Sigmoid colon (tissue), 7 donors: ENCODE measurements around the gene ACTRT3. TPM values are rescaled to one million over a fixed set of nuclear protein-coding genes. Genes with fewer than 3 reads are reported as not detected.
A peak's percentile ranks its signal among the peaks of the same experiment; 100 is the strongest.

Experiments
- DNase-seq: peaks from one replicate; pipeline ENCODE4 v3.0.0-alpha.2; 2019
- H3K27ac ChIP-seq, 4 donors: fragments of 200-600 bp; sonication (generic); one replicate each; pipeline ENCODE4 v1.5.1; 2016 to 2019; ENCODE audit warnings: mild to moderate bottlenecking in 1 of 4
- H3K27me3 ChIP-seq, 3 donors: fragments of 200-600 bp; sonication (generic); one replicate each; pipeline ENCODE4 v1.5.1; 2019; ENCODE audit warnings: mild to moderate bottlenecking in 1 of 3
- H3K36me3 ChIP-seq, 4 donors: fragments of 200-600 bp; sonication (generic); one replicate each; pipeline ENCODE4 v1.5.1; 2016 to 2019
- H3K4me1 ChIP-seq, 4 donors: fragments of 200-600 bp; sonication (generic); one replicate each; pipeline ENCODE4 v1.5.1; 2017 to 2019
- H3K4me3 ChIP-seq, 4 donors: fragments of 200-600 bp; sonication (generic); one replicate each; pipeline ENCODE4 v1.5.1; 2017 to 2019; ENCODE audit warnings: mild to moderate bottlenecking in 2 of 4, moderate library complexity in 1 of 4
- H3K9me3 ChIP-seq, 4 donors: fragments of 200-600 bp in 3 of 4; sonication (generic) in 3 of 4; one replicate each; pipeline versions ENCODE4 v1.5.1 to v1.6.1; 2013 to 2019
- EP300 ChIP-seq, 4 donors: sonication (generic); formaldehyde crosslinking; IDR thresholded peaks; one replicate each; pipeline ENCODE4 v1.6.1; 2017; ENCODE audit warnings: antibody characterized with exemption in 4 of 4
- POLR2A ChIP-seq, 2 donors: fragments of 450-650 bp; IDR thresholded peaks; one replicate each; pipeline ENCODE4 v1.6.1; 2016; ENCODE audit warnings: antibody characterized with exemption in 2 of 2, mild to moderate bottlenecking in 2 of 2, moderate library complexity in 2 of 2
- POLR2AphosphoS5 ChIP-seq, 4 donors: sonication (generic); formaldehyde crosslinking; IDR thresholded peaks; one replicate each; pipeline ENCODE4 v1.6.1; 2017; ENCODE audit warnings: antibody characterized with exemption in 4 of 4
- WGBS, 2 donors: extraction: QIAGEN DNeasy Blood & Tissue Kit; methylation state at CpG; one replicate each; pipeline ENCODE4 v1.1.7; 2013; 5-methylcytosine and 5-hydroxymethylcytosine counted together
- intact Hi-C: fragments of 100-400 bp; cut with DNase I; formaldehyde crosslinking; loops from one replicate; pipeline ENCODE4 v1.15.1; 2023
- polyA plus RNA-seq, 3 donors: library from polyadenylated mRNA; stranded (reverse); fragments of 200-250 nt; gene quantifications; one replicate each; pipeline ENCODE4 v1.2.3, GENCODE V29; 2013
- total RNA-seq, 4 donors: library from RNA; depleted of rRNA; stranded (reverse); fragments of >200 nt; gene quantifications; one replicate each; pipeline ENCODE4 v1.1.0, GENCODE V29; 2016
- TF ChIP-seq, protein P1 (sequence below), 4 experiments: fragments of 450-650 bp in 3 of 4; fragments of 200-600 bp in 1 of 4; IDR thresholded peaks; one replicate each; pipeline ENCODE4 v1.5.1; 2016 to 2019; ENCODE audit warnings: antibody characterized with exemption in 4 of 4, mild to moderate bottlenecking in 3 of 4, moderate library complexity in 2 of 4
- donor health status: healthy with polysubstance abuse.
- donor health status: Bipolar disorder and iron deficiency.
- donor health status: healthy.

Gene ACTRT3
- total and polyA plus RNA-seq, 7 donors, result 0.69 to 4.4 (median 1.2) TPM

DNA sequence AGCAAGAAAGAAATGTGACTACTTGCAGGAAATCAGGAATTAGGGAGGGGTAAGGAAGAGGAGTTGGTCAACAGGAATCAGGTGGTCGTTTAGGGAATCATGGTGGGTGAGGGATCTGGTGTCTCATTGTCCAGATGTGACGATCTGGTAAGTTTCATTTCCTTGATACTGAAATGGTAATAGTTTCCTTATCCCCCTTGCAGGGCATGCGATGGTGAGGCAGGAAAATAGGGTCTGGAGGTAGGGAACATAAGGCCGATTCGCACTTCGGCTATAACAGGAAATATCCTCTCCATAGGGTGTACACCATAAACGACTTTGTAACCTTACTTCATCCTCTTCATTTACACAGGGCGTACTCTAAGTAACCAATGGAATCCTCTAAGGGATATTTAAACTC, 43.9 kb upstream of the ACTRT3 start:
- Histone ChIP-seq H3K27me3 (no peaks in the 10 kb centered on the region), H3K9me3 (peaks cover 0 to 3% (median 0%) of the 10 kb centered on the region in 4 donors), H3K4me1 (peaks cover 0 to 24% (median 16%) of the 10 kb centered on the region in 4 donors), H3K36me3 (no peaks in the 10 kb centered on the region), H3K27ac (peak overlapping the region in 3 of 4 donors; percentile 73 to 82 (median 78)), H3K4me3 (peak overlapping the region in 3 of 4 donors; percentile 55 to 72 (median 62))
- TF ChIP-seq POLR2A (IDR thresholded peaks at IDR 0.05) (no peak), POLR2AphosphoS5 (IDR thresholded peaks at IDR 0.05) (no peak), EP300 (IDR thresholded peaks at IDR 0.05) (no peak)
- TF ChIP-seq, protein P1, sequence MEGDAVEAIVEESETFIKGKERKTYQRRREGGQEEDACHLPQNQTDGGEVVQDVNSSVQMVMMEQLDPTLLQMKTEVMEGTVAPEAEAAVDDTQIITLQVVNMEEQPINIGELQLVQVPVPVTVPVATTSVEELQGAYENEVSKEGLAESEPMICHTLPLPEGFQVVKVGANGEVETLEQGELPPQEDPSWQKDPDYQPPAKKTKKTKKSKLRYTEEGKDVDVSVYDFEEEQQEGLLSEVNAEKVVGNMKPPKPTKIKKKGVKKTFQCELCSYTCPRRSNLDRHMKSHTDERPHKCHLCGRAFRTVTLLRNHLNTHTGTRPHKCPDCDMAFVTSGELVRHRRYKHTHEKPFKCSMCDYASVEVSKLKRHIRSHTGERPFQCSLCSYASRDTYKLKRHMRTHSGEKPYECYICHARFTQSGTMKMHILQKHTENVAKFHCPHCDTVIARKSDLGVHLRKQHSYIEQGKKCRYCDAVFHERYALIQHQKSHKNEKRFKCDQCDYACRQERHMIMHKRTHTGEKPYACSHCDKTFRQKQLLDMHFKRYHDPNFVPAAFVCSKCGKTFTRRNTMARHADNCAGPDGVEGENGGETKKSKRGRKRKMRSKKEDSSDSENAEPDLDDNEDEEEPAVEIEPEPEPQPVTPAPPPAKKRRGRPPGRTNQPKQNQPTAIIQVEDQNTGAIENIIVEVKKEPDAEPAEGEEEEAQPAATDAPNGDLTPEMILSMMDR (IDR thresholded peaks at IDR 0.05), result no peak
- 37 to 49% methylated on average over 8 of the region's 8 CpGs for whole genome bisulfite sequencing, 2 donors
- DNase-seq, result no peak
- intact Hi-C loops, result loop anchor here (5.0 kb wide), 1 partner anchor 41 kb away; the partner anchor contains the start of gene MYNN

DNA sequence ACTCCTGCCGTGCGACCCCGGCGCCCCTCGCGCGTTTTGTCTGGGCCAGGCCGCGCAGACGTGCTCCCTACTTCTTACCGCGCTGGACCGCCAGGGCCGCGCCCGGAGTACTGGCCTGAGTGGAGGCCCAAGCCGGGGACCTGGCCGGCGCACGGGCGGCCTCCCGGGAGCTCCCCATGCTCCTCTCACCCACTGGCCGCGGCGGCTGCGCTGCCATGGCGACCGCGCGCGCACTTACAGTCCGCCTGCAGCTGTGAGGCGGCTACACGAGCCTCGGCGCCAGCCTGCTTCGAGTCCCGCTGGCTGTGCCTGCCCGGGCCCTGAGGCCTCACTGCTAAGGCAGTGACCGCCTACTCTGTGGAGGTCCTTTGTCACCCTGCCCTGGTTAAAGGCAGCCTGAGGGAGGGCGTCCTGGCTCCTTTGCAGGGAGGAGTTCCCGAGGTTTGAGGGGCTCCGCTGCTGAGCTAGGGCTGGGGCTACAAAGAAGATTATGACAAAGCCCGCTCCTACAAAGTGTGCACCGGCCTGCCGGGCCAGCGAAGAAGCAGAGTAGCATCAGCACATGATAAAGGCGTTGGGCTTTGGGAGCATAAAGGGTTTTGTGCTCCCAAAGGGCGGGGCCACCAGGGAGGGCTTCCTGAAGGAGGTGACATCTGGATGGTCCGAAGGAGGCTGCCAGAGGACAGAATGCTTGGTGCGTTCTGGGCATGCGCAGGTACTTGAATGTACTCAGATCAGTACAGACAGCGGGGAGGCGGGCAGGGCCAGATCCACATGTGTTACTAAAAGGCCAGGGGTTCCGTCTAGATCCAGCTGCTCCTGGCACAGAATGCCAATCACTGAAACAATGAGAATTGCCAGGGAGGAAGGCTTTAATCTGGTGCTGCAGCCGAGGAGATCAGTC, 43.2 kb upstream of the ACTRT3 start, which contains the start of the genes LRRC34 and LRRIQ4:
Gene LRRC34 (minus strand): TSS at position 573 of the 904 bp plus-strand sequence. CDS start 356 bp downstream, at position 217.
Gene LRRIQ4 (plus strand): TSS at position 539 of the 904 bp plus-strand sequence. CDS start 9,052 bp downstream, outside the sequence.
- intact Hi-C loops, result loop anchor here (5.0 kb wide), 1 partner anchor 40 kb away; the partner anchor contains the start of gene MYNN
- peak; percentile 87 for DNase-seq
- Histone ChIP-seq H3K27me3 (no peaks in the 10 kb centered on the region), H3K36me3 (no peaks in the 10 kb centered on the region), H3K9me3 (peaks cover 0 to 3% (median 0%) of the 10 kb centered on the region in 4 donors), H3K4me1 (peaks cover 0 to 24% (median 16%) of the 10 kb centered on the region in 4 donors), H3K4me3 (peak within 1 kb of the TSS; percentile 54 to 72 (median 58)), H3K27ac (peak within 1 kb of the TSS; percentile 73 to 82 (median 76))
- WGBS, 2 donors, result 4 to 5% methylated on average over 56 of the region's 56 CpGs
- TF ChIP-seq POLR2AphosphoS5 (IDR thresholded peaks at IDR 0.05) (peak in 1 of 4 donors; percentile 6), POLR2A (IDR thresholded peaks at IDR 0.05) (no peak)

DNA sequence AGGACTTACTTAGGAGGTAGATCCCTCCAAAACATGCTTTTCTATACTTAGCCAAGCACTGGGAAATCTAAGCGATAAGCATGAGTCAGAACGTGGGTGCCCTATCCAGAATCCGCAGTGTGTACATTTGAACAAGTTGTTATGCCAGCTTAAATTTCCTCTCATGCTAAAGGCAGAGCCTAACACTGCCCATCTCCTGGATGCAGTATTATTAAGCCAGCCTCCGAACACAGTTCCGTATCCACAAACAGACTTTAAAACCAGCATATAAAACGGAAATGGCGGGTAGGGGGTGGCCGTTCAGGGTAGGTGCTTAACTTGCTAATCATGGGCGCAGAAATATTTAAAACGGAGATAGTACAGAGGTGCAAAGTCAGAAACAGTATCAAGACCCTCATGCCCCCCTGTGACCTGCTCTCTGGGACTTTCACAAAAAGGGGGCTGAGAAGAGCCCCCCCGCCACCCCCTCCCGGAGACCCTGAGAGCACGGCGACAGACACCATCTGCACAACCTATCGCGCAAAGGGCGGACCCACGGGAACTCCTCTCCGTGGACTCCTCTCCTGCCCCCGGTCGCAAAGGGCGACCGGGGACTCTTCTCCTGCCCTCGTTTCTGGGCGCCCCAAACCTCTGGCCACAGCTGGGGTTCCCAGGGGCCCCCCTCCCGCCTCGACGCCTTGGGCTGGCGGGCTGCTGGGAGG, 42.4 kb upstream of the ACTRT3 start:
- intact Hi-C loops, result loop anchor here (5.0 kb wide), 1 partner anchor 39 kb away; the partner anchor contains the start of gene MYNN
- peaks cover 0 to 24% (median 16%) of the 10 kb centered on the region in 4 donors for H3K4me1 ChIP-seq
- H3K9me3 ChIP-seq, result peaks cover 0 to 3% (median 0%) of the 10 kb centered on the region in 4 donors
- no peaks in the 10 kb centered on the region for H3K36me3 ChIP-seq
- peak overlapping the region; percentile 54 to 72 (median 58) for H3K4me3 ChIP-seq
- TF ChIP-seq POLR2AphosphoS5 (IDR thresholded peaks at IDR 0.05), result no peak
- TF ChIP-seq POLR2A (IDR thresholded peaks at IDR 0.05), result no peak
- TF ChIP-seq EP300 (IDR thresholded peaks at IDR 0.05), result no peak
- TF ChIP-seq, protein P1 (IDR thresholded peaks at IDR 0.05), result no peak
- peak; percentile 64 for DNase-seq
- H3K27ac ChIP-seq, result peak overlapping the region; percentile 73 to 82 (median 76)
- WGBS, 2 donors, result 4 to 6% methylated on average over 29 of the region's 29 CpGs
- H3K27me3 ChIP-seq, result no peaks in the 10 kb centered on the region

DNA sequence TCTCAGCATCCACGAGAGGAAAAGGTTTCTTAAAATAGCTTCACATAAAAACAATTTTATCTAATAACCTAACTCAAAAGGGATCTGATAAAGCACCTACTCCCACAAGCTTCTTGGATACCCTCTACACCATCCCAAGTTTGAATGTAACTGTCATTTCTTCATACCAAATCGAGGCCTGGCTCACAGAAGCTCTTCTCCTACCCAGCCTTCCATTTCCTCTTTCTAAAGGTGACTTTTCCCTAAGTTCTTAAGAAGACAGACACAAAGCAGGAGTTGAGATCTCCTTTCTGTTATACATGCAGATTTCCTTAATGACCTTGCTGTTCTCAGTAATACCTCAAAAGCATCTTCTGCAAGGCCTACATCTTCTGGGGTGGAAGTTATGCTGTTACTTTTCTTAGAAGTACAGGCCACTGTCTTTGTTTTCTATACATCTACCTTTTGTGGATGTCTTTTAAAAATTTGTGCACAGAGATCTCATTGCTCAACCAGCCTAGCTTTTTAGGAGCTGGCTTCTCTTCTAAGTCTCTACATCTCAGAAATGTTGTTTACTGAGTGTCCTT, 40.0 kb upstream of the ACTRT3 start:
- Histone ChIP-seq H3K9me3 (no peaks in the 10 kb centered on the region), H3K27ac (no peak overlapping the region), H3K4me3 (no peak overlapping the region), H3K4me1 (peaks cover 0 to 24% (median 16%) of the 10 kb centered on the region in 4 donors), H3K36me3 (no peaks in the 10 kb centered on the region), H3K27me3 (no peaks in the 10 kb centered on the region)
- TF ChIP-seq POLR2A (IDR thresholded peaks at IDR 0.05) (no peak), EP300 (IDR thresholded peaks at IDR 0.05) (no peak), POLR2AphosphoS5 (IDR thresholded peaks at IDR 0.05) (no peak)
- TF ChIP-seq, protein P1 (IDR thresholded peaks at IDR 0.05), result no peak
- intact Hi-C loops, result no loop called here
- 57 to 65% methylated on average over 2 of the region's 2 CpGs for WGBS, 2 donors
- no peak for DNase-seq
